ENCODE results near the gene DNAH10. TPM values are rescaled to one million over a fixed set of nuclear protein-coding genes. Genes with fewer than 3 reads are reported as not detected.

DNAH10 gene
- polyA plus RNA-seq, 3 donors from 2014 or later, result 0.02 to 0.24 (median 0.16) TPM

GRCh38 chr12:123958876-123959275, 196.8 kb downstream of the DNAH10 start:
- no peak overlapping the region for H3K27ac Mint-ChIP-seq
- peaks cover 3 to 14% of the 10 kb centered on the region in 2 donors for H3K4me1 Mint-ChIP-seq
- peaks cover 0 to 8% (median 0%) of the 10 kb centered on the region in 3 donors for H3K36me3 Mint-ChIP-seq
- H3K9me3 Mint-ChIP-seq, result no peaks in the 10 kb centered on the region
- DNase-seq, result no peak
- H3K4me3 Mint-ChIP-seq, result no peak overlapping the region
- peaks cover 0 to 1% (median 0%) of the 10 kb centered on the region in 3 donors for H3K27me3 Mint-ChIP-seq (ENCODE audit: low read depth in 3 of 3)

DNA sequence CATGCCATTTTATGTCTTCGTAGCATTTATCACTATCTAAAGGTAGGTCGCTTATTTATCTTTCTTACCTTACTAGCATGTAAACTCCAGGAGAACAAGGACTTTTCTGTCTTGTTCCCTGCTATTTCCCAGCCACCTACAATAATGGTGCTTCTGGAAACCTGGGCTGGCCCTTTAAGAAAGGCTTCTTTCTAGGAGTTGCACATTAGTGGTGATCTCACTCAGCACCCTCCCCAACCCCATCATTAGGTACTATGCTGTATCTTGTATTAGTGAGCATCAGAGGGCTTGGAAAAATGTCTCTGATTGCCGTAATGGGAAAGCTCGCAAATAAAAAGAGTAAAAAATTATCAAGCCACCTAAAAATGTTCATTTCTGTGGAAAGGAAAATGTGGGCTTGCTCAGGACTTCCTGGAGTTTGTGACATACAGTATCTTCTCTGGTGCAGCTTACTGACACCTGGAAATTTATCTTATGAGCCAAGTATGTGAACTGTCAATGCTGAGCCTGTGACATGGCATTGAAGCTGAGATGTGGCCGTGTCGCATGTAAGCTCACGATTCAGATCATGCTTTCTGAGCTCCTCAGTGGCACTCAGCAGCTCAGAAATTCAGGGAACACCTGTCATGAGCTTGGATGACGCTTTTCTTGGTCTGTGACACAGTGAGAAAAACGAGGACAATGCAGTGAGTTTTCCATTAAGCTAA, 198.1 kb downstream of the DNAH10 start:
- no peak for DNase-seq
- Mint-ChIP-seq H3K4me3 (no peak overlapping the region), H3K36me3 (peaks cover 0 to 8% (median 0%) of the 10 kb centered on the region in 3 donors), H3K27me3 (ENCODE audit: low read depth in 3 of 3) (peaks cover 0 to 1% (median 0%) of the 10 kb centered on the region in 3 donors), H3K27ac (no peak overlapping the region), H3K4me1 (peaks cover 3 to 14% of the 10 kb centered on the region in 2 donors), H3K9me3 (no peaks in the 10 kb centered on the region)

DNA sequence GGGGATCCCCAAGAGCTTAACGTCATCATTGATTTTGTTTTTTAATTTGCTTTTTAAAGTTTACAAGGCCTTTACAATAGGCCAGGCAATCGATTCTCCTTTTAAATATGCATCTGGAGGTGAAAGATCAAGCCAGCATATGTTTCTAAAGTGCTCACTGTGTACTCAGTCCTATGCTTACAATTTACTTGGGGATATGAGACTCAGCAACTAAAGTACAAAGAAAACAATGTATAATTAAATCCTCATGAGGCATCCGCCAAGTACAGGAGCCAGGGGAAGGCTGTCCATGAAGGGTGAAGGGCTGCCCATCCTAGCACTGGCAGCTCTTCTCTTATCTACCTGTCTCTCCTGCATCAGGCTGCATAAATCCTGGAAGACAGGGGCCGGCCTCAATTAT, 198.8 kb downstream of the DNAH10 start:
- Mint-ChIP-seq H3K27ac (no peak overlapping the region), H3K4me3 (no peak overlapping the region), H3K4me1 (peaks cover 3 to 14% of the 10 kb centered on the region in 2 donors), H3K27me3 (ENCODE audit: low read depth in 3 of 3) (peaks cover 0 to 1% (median 0%) of the 10 kb centered on the region in 3 donors), H3K36me3 (peaks cover 0 to 8% (median 0%) of the 10 kb centered on the region in 3 donors), H3K9me3 (no peaks in the 10 kb centered on the region)
- no peak for DNase-seq

- Mint-ChIP-seq H3K27me3 (ENCODE audit: low read depth in 3 of 3) (peaks cover 0 to 1% (median 0%) of the 10 kb centered on the region in 3 donors), H3K9me3 (no peaks in the 10 kb centered on the region), H3K36me3 (peaks cover 0 to 3% (median 0%) of the 10 kb centered on the region in 3 donors), H3K4me1 (peaks cover 3 to 14% of the 10 kb centered on the region in 2 donors), H3K4me3 (no peak overlapping the region), H3K27ac (peak overlapping the region in 1 of 6 donors; percentile 3)
- no peak for DNase-seq
Measured at GRCh38 chr12:123961585-123962345, 199.7 kb downstream of the DNAH10 start.

GRCh38 chr12:123962513-123962912, 200.4 kb downstream of the DNAH10 start:
- Mint-ChIP-seq H3K4me1 (peaks cover 3 to 14% of the 10 kb centered on the region in 2 donors), H3K27me3 (ENCODE audit: low read depth in 3 of 3) (peaks cover 0 to 1% (median 0%) of the 10 kb centered on the region in 3 donors), H3K36me3 (peaks cover 0 to 3% (median 0%) of the 10 kb centered on the region in 3 donors), H3K4me3 (no peak overlapping the region), H3K9me3 (no peaks in the 10 kb centered on the region), H3K27ac (peak overlapping the region in 1 of 6 donors; percentile 2)
- no peak for DNase-seq

DNA sequence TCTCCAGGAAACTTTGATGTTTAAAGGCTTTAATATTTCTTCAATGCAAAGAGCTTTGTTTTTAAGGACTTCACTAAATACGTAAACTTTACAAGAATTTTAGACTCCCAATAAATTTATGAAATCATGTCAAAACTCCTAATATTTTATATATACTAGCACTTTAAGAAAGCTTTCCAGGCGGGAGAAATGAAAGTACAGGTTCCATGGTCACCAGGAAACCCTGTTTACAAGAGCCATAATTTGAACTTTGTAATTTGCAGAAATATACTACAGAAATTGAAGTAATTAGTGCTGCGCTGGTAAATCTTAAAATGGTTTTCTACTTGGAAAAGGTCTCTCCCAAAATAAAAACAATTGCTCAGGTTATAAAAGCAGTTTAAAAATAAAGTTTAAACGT, 201.7 kb downstream of the DNAH10 start:
- Mint-ChIP-seq H3K4me3 (no peak overlapping the region), H3K4me1 (peaks cover 3 to 20% of the 10 kb centered on the region in 2 donors), H3K36me3 (peaks cover 0 to 5% (median 0%) of the 10 kb centered on the region in 3 donors), H3K9me3 (no peaks in the 10 kb centered on the region), H3K27me3 (ENCODE audit: low read depth in 3 of 3) (peaks cover 0 to 1% (median 0%) of the 10 kb centered on the region in 3 donors), H3K27ac (no peak overlapping the region)
- no peak for DNase-seq

DNA sequence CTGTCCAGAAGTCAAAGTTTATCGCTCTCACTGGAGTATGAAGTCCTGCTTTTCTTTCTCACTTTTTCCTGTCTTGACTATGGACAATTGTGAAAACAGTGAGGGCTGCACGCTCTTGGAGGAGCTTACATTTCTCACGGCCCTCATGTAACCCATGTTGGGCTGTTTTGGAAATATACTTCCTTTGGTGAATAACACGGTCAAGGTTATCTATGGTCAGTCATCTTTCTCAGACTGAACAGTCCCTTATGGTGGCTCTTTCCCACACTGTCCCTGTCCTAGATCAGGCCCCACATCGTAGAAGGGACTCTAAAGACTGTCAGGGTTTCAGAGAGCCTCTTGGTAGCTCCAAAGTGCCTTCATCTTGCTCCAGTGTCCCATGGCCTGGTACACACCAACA, 203.3 kb downstream of the DNAH10 start:
- Mint-ChIP-seq H3K4me3 (no peak overlapping the region), H3K9me3 (no peaks in the 10 kb centered on the region), H3K27me3 (ENCODE audit: low read depth in 3 of 3) (peaks cover 0 to 1% (median 0%) of the 10 kb centered on the region in 3 donors), H3K36me3 (peaks cover 0 to 5% (median 0%) of the 10 kb centered on the region in 3 donors), H3K27ac (no peak overlapping the region), H3K4me1 (peaks cover 10 to 31% of the 10 kb centered on the region in 2 donors)
- DNase-seq, result no peak

DNA sequence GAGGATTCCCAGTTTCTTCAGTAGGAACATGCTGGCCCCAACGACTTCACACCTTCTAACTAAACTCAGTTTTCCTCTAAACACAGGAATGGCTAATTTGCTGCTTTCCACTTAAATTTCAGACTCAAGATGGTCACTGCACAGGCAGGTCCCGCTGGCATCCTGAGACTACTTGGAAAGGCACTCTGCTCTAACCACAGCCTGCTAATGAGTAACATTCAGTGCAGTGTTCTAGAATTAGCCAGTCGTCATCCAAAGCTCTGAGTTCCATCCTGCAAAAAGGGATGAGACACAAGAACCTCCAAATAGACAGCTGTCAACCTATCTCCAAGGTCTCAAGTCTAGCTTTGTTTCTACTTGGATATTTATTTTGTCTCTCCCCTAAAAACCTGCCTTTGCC, 204.5 kb downstream of the DNAH10 start:
- no peak for DNase-seq
- no peak overlapping the region for H3K4me3 Mint-ChIP-seq
- peak overlapping the region in 1 of 6 donors; percentile 35 for H3K27ac Mint-ChIP-seq
- H3K27me3 Mint-ChIP-seq (ENCODE audit: low read depth in 3 of 3), result peaks cover under 1 to 2% (median 2%) of the 10 kb centered on the region in 3 donors
- H3K4me1 Mint-ChIP-seq, result peaks cover 17 to 35% of the 10 kb centered on the region in 2 donors
- peaks cover 0 to 5% (median 1%) of the 10 kb centered on the region in 3 donors for H3K36me3 Mint-ChIP-seq
- H3K9me3 Mint-ChIP-seq, result no peaks in the 10 kb centered on the region

- Mint-ChIP-seq H3K4me1 (peaks cover 19 to 38% of the 10 kb centered on the region in 2 donors), H3K36me3 (peaks cover 0 to 5% (median 3%) of the 10 kb centered on the region in 3 donors), H3K27ac (peak overlapping the region in 1 of 6 donors; percentile 19), H3K27me3 (ENCODE audit: low read depth in 3 of 3) (peaks cover 3 to 5% (median 4%) of the 10 kb centered on the region in 3 donors), H3K9me3 (no peaks in the 10 kb centered on the region), H3K4me3 (no peak overlapping the region)
- no peak for DNase-seq
Measured at GRCh38 chr12:123967121-123967586, 205.1 kb downstream of the DNAH10 start.

- DNase-seq, result no peak
- Mint-ChIP-seq H3K9me3 (peaks cover 0 to 3% (median 0%) of the 10 kb centered on the region in 6 donors), H3K4me3 (peak overlapping the region; percentile 93 to 98 (median 97)), H3K36me3 (peaks cover 3 to 15% (median 6%) of the 10 kb centered on the region in 3 donors), H3K4me1 (peaks cover 31 to 48% of the 10 kb centered on the region in 2 donors), H3K27ac (peak overlapping the region; percentile 87 to 98 (median 94)), H3K27me3 (ENCODE audit: low read depth in 3 of 3) (peaks cover 7 to 15% (median 7%) of the 10 kb centered on the region in 3 donors)
Measured at GRCh38 chr12:123971449-123971769, 209.3 kb downstream of the DNAH10 start.

DNA sequence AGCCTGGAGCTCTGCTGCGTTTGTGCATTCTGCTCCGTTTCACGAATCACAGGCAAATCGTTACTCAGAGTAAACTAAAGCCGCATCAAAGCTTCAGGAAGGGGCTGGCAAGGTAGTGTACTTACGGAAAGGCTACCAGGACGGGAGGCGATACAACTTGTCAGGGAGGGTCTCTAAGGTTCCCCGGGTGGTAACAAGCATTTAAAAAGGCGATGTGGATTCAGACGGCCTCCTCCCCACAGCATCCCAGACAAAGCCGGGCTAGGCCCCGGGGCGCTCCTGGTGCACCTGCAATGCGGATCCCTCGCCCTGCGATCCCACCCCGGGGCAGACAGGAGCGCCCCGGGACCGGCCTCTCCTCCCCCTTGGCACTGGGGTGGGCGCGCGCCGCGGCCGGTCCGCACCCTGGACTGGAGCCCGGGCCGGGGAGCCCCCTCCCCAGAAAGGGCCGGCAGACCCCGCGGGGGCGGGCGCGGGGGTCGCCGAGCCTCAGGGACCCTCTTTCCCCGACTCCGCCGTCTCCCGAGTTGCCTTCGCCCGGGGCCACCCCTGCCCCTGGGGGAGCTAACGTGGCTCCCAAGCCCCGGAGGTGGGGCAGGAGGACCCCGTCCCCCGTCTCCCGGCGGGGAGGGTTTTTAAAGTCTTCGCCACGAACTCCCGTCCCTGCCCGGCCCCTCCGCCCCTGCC, 209.8 kb downstream of the DNAH10 start:
- Mint-ChIP-seq H3K4me3 (peak overlapping the region; percentile 93 to 98 (median 97)), H3K27me3 (ENCODE audit: low read depth in 3 of 3) (peaks cover 7 to 15% (median 7%) of the 10 kb centered on the region in 3 donors), H3K4me1 (peaks cover 31 to 48% of the 10 kb centered on the region in 2 donors), H3K36me3 (peaks cover 3 to 15% (median 6%) of the 10 kb centered on the region in 3 donors), H3K9me3 (peaks cover 0 to 3% (median 0%) of the 10 kb centered on the region in 6 donors), H3K27ac (peak overlapping the region; percentile 87 to 98 (median 94))
- peak; percentile 22 to 29 (median 28) for DNase-seq

DNA sequence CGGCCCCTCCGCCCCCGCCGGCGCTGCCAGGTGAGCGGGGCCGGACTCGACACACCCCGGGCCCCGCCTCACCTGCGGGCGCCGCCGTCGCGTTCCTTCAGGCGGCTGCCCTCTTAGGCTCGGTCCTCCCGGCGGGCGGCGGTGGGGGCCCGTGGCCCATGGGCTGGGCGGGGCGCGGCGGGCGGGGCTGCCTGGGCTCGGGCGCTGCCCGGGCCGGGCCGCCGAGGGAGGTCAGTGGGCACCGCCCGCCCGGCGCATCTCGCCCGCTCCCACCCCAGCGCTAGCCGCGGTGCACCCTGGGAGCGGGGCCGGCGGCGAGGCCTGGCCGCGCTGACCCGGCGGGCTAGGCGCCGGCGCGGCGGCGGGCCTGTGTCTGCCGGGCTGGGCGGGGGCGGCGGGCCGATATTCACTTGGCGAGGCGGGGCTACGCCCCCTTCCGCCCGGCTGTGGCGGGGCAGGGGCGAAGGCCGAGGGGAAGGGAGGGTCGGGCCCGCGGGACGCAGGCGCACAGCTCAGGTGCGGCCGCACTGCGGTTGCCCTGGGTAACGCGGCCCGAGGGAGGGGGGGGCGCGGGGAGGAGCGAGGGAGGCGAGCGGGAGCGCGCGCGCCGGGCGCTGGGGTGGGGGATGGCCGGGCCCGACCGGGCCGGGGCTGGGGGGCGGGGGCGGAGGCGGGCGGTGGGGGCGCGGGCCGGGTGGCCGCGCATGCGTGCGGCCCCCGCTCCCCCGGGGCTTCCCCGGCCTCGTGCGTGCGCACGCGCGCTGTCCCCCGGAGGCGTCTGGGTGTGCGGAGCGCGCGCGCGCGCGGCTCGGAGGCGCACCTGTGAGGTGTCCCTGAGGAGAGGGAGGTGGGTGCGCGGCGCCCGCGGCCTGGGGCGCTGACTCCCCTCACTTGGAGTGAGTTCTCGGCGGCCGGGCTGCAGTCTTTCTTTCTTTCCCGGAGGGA, 210.6 kb downstream of the DNAH10 start, which contains the start of the genes CCDC92 and ZNF664:
CCDC92 (minus strand) TSS at position 375 of the 945 bp plus-strand sequence. CDS start 28,526 bp downstream, outside the sequence.
ZNF664 (plus strand) TSS at position 759 of the 945 bp plus-strand sequence. CDS start 38,930 bp downstream, outside the sequence.
- Mint-ChIP-seq H3K4me3 (peak within 1 kb of the TSS; percentile 93 to 98 (median 97)), H3K36me3 (peaks cover 3 to 10% (median 6%) of the 10 kb centered on the region in 3 donors), H3K9me3 (peaks cover 0 to 3% (median 0%) of the 10 kb centered on the region in 6 donors), H3K4me1 (peaks cover 31 to 48% of the 10 kb centered on the region in 2 donors), H3K27ac (peak within 1 kb of the TSS; percentile 87 to 98 (median 94)), H3K27me3 (ENCODE audit: low read depth in 3 of 3) (peaks cover 7 to 15% (median 7%) of the 10 kb centered on the region in 3 donors)
- DNase-seq, result peak; percentile 90 to 94 (median 93)

Data from immature natural killer cell (primary cell).